IPS-NIHi11 (cell line): ENCODE results near the gene C12orf42.

Experiments used
- DNase-seq: peaks from one replicate; pipeline ENCODE4 v3.0.0; 2012; ENCODE audit warnings: mixed read lengths, low spot score

Gene C12orf42

GRCh38 chr12:103268831-103269514 lies 226.8 kb downstream of the C12orf42 start:
- DNase-seq, result no peak

- no peak for DNase-seq
Measured at GRCh38 chr12:103257763-103258162, 238.0 kb downstream of the C12orf42 start.
